Activated naive CD4-positive, alpha-beta T cell treated with anti-CD3 and anti-CD28 coated beads, Interleukin-2, amount 10 ng/mL, durations not matched to agents 5 hours and 36 hours (primary cell): ENCODE results near the gene FGL2. TPM values are rescaled to one million over a fixed set of nuclear protein-coding genes. Genes with fewer than 3 reads are reported as not detected.

Experiments used
- total RNA-seq, 2 experiments: library from RNA; stranded (reverse); gene quantifications; one replicate each; pipeline ENCODE4 v1.2.3, GENCODE V29; 2021

FGL2 gene
- total RNA-seq = 1 to 10 TPM in 1 of 2 experiments, under 1 TPM in 1; 0.86 to 1.1 TPM

GRCh38 chr7:77199013-77199966 is at the start of gene FGL2:
Gene FGL2, minus strand, starts transcription at chr7:77199819. Its CDS starts 26 bp downstream, at chr7:77199793.

Other genes starting within 250 kb of the FGL2 start
- gene SPDYE17, start 167.5 kb downstream of the FGL2 start, total RNA-seq = not detected
- 1 to 10 TPM in 1 of 2 experiments, under 1 TPM in 1; 0.77 to 1.3 TPM for gene SPDYE18, start 137.3 kb downstream of the FGL2 start, total RNA-seq
- 1 to 10 TPM; 5.3 to 5.4 TPM for gene CCDC146, start 77.2 kb downstream of the FGL2 start, total RNA-seq
- 10 to 100 TPM; 11.5 to 12.0 TPM for gene GSAP, start 216.5 kb upstream of the FGL2 start, total RNA-seq